Left hindlimb (tissue), 1 donor: Measurements from ENCODE around the gene PZP.

Experiments
- DNase-seq: peaks from one replicate; pipeline ENCODE4 v3.0.0-alpha.2; 2018

The PZP gene

DNA sequence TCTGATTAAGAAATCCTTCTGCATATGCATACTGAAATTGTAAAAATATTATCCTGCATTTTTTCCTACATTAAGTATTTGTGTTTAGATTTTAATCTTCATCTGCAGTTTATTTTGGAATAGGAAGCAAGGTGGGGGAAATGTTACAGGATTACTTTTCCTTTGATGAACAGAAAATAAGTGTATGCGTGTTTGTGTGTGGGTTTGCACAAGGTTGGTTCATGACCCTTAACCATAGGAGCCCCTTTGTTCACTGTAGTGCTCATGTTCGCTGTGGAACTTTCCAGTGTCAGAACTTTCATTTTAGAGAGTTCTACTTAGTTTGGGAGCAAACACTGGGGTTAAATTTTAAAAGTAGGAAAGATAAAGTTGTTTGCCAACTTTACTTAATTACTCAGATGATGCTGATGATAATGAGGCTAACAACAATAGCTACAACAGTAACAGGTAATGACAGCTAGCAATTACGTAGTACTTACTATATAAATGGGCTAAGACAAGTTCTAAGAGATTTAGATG lies 86.0 kb downstream of the PZP start:
- no peak for DNase-seq

DNA sequence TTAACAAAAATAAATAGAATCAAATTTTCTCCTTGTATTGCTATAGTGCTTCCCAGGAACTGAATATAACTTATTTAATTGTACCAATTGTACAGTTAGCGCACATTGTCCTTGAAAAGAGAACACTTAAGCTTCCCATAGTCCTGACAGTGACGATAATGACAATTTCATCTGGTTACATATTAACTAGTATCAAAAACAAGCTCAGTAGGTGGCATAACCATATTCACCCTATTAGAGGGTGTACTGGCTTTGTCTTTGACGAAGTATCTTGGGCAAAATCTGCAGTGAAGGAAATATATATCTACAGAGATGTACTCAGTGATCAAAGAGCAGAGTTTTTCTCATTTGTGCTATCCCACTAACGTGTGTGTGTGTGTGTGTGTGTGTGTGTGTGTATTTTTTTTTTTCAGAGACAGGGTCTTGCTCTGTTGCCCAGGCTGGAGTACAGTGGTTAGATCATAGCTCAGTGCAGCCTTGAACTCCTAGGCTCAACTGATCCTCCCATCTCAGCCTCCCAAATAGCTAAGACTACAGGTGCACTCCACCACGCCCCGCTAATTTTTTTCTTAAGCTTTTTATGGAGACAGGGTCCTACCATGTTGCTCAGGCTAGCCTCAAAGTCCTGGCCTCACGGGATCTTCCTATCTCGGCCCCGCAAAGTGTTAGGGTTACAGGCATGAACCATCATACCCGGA lies 87.6 kb downstream of the PZP start:
- no peak for DNase-seq

DNA sequence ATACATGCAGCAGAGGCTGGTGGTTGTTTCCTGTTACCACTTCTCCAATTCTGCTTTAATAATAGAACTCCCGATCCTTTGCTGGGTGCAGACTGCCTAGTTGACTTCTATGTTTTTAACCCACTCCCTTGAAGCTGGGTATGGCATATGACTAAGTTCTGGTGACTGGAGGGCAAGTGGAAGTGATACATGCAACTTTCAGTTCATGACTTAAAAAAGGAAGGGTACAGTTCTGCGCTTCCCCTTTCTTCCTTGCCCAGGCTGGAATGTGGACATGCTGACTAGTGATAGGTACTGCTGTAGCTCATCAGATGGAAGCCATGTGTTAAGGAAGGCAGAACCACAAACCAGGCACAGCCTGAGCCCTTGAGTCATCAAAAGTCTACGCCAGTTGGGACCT lies 90.0 kb downstream of the PZP start:
- no peak for DNase-seq

DNA sequence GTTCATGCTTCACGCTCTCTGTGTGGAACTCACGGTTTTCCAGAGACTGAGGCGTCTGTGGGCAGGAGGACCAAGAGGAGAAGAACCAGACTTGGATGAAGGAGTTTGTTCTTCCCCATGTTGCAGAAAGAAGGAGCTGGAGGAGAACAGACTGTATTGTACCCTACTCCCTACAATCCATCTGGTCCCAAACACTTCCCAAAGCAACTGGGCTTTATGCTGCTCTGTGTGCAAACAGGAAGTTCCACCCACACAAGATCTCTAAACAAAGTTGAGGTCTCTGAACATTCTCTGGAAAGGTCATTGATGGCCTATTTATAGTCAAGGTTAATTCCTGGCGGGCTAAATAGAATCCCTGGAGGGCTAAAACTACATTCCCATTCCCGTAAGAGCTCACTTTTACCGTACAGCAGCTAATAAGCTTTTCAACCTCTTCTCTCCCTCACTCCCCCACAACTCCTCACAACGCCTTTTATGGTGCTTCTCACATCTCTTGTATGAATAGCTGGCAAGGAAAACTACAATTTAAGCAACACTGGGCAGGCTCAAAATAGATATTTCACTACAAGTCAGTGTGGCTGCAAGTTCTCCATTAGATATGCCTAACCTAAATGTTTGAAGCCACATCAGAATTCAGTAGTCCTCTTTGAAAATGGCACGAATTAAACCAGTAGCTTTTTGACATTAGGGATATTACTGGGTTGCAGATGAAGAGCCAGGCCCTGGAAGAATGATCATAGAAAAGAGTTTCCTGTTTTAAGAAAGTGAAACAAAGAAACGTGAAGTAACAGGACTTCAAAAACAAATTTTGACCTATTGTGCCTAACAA lies 92.2 kb downstream of the PZP start, which contains the start of gene A2M:
A2M (minus strand) TSS at position 189 of the 829 bp plus-strand sequence; CDS start at position 119, 70 bp downstream.
- peak; percentile 39 for DNase-seq

DNA sequence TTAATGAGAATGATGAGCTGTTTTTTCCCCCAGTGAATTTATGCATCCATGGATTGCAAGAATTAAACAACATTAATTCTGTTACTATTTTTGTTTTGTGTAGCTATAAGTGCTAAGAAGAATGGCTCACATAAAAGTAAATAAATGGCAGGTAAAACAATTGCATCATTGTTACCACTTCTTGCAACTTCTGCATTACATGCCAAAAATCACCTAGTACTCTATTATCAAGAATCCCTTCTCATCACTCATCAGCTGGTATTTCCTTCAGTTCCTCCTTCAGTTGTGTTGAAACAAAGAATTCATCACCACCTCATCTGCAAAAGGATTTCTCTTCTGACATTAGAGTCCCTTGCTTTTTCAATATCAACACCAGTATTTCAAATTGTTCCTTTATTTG lies 93.2 kb downstream of the PZP start:
- DNase-seq, result no peak

DNA sequence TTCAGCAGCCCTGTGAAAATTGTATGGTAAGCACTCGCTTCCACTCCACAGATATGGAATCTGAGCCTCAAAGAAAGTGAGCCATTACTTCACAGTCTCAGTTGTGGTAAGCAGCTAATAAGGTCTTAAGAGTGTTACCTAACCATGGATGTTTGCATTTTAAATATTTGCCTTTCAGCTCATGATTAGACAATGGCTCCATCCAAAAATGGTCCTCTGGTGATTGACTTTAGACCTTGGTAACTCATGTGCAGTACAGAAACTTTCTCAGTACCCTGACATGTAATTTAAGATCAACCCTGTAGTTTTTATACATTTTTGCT lies 94.2 kb downstream of the PZP start:
- DNase-seq, result no peak

DNA sequence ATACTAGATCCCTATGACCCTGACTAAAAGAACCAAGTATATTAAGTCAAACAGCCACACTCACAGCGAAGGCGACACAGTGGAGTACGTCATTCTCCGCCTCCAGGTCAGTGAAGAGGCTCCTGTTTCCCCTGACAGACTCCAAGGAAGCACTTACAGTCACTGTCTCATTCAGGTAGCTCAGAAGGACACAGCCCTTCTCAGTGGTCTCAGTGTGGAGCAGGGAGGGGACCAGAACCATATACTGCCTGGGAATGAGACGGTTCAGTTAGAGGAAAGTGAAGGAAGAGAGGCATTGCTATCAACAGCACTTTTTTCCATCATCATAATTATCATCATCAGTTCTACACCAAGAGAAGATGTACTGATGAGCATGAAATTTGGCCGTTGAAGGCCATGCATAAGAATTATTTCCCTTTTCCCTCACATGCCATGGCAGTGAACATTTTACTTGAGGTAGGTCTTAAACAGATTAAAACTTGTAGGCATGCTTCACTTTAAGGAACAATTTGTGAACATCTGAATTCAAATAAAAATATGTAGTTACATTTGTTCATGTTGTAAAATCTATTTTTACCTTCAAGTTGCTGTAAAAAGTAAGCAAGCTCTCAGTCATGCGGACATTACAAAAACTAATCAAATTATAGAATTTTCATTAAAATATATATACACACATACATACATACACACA lies 94.8 kb downstream of the PZP start:
- no peak for DNase-seq

DNA sequence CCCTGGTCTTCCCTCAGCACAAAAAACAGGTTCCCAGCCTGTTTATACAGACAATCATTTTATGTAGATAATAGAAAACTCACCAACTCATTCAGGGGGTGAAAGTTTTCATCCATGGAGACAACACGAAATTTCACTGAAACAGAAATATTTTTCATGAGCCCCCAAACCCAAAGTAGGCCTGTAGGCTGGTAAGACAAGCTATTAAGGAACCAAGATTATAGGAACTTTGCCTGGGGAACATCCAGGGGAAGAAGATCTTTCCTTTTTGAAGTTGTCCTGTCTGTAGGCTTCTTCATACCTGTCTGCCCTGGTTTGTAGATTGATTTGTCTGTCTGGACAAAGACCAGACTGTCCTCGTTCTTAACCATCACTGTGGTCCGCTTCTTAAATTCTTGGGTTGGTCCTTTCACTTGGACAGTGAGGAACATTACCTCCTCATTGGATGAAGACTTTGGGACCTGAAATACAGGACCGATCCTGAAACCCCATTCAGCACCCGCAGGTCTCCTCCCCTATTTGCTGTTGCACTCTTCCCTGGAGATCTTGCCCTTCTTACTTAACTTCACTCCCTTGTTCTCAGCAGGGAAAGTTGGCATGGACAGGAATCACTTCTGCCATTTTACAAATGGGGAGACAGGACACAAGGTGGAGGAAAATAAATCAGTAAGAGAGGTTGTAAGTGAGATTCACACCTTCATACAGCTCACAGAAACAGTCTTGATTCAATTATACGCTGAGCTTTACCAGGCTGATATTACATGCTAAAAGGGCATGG lies 95.9 kb downstream of the PZP start:
- DNase-seq, result no peak

DNA sequence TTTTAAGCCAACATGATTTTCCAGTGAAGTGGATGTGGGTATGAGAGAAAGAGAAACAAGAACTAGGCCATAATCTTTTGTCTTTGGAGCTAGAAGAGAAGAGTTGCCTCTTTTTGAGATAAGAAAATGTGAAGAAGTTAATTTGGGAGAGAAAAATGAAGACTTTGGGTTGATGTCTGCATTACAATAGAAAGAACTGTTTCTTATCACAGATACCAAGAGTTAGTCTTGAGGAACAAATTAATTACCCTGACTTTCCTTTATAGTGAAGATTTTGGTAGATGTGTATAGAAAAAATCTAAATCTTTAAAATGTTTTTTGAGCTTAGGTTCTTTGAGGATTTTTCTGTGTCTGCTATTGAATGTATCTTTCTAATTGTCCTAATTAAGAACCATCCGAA lies 96.7 kb downstream of the PZP start:
- DNase-seq, result no peak

DNA sequence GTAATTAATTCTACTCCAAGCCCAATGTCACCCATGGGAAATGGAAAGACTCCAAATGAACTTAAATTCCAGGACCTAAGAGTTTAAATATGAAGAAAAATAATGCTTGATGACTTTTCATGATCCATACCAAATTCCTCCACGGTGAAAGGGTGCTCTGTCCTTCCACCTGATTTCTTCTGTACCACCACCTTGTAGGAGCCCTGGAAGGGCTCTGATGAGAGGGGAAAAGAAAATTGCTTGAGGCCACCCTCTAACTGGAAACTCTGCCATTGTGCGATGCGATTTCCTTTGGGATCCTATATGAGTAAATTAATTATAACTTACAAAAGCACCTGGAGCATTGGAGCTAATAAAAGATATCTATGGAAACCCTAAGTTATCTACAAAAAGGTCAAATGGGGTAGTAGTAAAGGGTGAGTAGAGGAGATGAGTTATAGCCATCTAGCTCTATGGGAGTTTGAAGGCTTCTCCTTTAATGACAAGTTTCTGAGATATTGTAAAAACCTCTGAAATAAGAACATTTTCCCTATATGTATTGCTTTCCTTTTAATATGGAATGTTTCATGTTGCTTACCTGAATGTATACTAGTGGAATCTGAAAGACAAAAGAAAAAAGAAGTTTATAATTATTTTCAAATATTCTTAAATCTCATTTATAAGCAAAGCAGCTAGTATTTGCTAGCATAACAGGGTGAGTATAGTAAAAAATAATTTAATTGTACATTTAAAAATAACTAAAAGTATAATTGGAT lies 98.3 kb downstream of the PZP start:
- DNase-seq, result no peak

DNA sequence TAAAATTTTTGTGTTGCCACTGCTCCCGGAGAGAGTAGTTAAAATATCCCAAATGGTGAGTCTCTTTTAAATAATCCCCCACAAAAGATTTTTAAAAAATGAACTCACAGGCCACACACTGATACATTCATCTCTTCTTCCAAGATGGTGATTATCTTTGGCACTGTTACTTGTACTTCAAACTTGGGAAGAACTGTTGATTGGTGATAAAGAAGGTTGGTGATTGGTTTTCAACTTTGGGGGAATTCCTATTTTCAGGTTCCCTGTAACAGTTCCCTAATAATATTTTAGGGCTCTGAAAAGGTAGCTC lies 99.0 kb downstream of the PZP start:
- DNase-seq, result no peak

DNA sequence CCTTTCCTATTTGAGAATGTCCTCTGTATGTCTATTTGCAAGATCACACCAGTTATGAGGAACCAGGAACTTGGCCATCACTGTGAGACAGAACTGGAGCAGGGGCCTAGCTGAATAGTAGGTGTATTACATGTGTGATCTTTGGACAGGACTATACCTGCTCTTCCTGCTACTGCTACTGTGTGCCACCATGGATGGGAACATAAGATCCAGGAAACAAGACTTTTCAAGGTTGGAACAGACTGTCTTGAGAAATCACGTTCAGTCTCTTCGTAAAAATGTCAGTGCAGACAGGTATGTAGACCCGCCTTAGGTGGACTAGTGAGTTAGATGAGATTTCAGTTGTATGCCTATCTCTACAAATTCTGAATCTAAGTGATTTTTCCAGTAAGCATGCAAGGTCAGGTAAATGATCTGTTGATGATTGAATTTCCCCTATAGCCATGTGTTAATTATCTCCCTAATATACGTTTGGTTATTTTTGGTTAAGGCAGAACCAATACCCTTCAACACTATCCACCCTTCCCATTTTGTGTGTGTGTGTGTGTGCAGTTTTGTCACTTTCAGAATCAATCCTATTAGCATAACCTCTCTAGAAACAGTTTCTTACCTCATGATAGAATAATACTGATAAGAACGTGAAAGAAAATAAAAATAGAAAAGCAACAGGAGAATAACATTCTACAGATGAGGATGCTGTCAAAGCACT lies 99.5 kb downstream of the PZP start:
- DNase-seq, result no peak

DNA sequence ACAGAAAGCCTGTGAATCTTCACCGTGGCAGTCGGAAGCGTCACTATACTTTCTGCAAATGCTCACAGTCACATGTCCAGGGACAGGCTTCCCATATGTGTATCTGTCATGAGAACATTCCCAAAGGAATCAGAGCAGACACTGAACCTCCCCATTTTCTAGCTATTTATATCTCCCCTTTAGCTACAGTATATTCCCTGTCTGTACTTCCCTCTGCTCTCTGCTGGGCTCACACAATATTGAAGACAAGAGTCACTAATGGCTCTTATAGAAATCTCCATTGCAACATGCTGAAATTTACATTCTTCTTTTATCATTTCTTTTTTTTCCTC lies 100.7 kb downstream of the PZP start:
- no peak for DNase-seq

DNA sequence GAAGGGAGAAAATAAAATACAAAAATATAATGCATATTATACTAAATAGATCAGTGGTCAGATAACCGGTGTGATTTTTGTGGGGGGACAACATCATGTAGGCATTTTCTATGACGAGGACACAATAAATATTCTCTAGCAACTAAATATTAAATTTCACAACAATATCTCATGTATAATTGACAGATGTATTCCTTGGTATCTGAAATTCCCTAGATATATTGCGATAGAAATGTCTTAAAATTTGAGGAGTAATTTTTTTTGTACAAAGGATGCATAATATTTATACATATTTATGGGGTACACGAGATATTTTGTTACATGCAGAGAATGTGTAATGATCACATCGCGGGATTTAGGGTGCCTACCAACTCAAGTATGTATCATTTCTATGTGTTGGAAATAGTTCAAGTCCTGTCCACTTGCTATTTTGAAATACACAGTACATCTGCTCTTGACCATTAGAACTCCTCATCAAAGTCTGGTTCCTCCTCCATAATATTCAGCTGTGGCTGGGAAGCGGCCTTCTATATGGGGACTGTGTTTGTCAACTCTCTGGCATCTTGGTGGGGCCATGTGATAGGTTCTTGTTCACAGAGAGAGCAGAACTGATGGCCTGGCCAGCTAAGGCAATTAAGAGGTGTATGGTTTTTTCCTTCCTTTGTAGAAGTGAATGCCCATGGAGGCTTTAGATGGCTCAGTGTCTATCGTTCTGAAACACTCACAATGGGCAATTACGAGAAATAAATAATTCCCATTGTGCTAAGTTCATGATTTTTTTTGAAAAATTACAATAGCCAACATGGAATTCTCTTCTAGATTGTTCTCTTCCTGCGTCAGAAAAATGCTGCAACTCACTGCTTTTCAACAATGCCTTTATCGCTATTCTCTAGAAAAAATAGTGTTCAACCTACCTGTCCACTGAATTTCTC lies 101.3 kb downstream of the PZP start:
- DNase-seq, result no peak

DNA sequence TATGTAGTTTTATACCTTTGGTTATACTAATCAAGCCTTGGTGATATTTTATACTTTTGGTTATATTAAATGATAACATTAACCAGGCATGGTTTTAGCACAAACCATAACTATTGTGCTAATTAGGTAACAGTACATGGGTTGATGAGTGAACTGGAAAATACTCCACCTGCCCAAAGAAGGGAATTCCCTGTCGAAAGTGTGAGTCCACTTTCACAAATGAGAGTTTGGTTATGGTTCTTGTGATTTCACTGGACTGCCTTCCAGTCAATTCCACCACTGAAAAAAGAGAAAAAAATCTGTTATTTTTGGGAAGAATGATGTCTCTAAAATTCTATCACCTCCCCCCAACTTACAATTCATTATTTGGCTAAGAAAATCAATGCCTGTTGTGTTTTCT lies 102.1 kb downstream of the PZP start:
- DNase-seq, result no peak

DNA sequence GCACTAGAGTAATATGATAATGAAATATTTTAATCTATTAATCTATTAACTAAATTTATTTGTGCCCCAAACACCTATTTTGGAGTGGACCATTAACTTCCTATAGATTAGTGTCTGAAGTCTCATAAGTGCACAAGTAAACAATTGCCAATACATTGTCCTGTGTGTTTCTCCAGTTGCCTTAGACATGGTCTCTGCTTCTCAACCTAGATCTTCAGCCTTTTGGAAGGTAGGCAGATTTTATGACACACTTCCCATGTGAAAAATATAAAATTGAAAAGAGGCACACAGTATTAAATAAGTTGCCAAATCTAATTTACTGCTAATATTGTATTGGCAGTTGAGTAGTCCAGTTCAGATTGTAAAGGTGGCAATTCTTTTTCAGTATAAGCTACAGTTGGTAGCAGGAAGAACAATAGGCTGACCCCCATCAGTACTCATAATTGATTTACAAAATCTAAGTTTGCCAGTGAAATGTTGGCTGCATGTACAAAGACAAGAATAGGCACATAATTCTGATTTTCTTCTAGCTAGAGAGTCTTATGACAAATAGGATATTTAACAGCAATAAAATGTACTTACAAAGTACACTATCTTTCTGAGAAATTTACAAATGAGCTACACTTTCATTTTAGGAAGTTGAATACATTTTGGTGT lies 103.3 kb downstream of the PZP start:
- no peak for DNase-seq

DNA sequence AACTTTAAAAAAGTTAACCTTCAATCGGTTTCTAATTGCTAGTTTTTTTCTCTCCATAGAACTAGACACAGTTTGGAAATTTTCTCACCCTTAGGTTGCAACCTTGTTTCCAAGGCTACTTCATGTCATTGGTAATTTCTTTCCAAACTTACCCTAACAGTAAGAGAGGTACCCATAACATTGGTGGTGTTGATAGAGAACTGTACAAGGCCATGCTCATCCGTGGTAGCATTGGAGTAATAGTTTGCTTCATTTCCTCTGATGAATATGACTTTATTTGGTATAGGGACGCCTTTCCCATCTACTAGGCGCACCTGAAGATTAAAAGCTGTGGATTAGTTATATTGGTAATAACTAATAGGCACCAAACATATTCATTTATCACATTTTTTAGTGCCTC lies 104.1 kb downstream of the PZP start:
- DNase-seq, result no peak

DNA sequence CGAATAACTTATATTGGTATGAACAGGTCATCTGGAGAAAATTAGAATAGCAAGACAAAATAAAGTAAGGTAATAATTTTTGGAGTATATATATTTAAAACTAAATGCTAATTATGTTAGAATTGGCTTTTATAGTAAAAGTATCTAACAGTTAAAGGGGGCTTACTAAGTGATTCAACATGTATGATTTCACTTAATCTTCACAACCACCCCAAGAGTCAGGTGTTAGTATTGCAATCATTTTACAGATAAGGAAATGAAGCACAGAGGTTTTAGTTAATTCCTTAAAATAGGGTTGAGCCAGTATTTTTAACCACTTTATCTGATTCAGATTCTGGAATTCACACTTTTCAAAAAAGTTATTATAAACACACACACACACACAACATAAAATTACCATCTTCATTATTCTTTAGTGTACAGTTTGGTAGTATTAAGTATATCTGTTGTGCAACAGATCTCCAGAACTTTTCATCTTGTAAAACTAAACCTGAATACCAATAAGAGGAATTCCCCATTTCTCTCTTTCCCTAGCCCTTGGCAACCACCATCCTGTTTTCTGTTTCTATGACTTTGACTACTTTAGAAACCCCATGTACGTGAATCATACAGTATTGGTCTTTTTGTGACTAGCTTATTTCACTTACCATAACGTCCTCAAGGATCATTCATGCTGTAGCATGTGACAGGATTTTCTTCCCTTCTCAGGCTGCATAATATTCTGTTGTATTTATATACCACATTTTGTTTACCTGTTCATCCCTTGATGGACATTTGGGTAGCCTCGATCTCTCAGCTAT lies 104.9 kb downstream of the PZP start:
- DNase-seq, result no peak

DNA sequence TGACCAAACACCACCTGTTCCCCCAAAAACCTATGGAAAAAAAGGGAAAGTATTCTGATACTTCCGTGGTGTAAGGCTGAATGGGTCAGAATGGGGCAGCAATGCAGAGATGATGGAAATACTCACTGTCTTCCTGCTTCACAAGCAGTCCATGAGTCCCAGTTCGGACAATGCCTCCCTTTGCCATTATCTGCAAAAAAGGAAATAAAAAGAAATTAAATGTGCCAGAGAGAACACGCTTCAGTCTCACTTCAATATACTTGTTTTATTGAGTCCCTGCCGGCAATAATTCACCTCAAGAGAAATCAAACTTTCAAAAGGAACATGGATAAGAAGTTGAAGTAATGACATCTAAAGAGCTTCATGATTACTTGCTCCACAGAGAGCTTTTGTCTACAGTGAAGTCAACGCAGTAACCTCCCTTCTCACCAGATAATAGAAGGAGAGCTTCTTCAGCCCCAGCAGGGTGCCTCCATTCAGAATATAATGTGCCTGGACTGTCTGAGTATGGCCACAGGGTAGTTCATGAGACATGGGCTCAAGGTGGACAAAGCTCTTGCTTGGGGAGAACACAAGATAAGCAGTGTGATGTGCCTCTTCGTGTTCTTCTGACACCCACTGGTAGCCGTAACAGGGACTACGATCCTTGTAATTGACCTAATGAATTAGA lies 107.0 kb downstream of the PZP start:
- DNase-seq, result no peak
